DLD1 (cell line): Measurements from ENCODE around the gene ABCB1.
"Not testable (repeated sequence)": the region's sequence is repeated elsewhere in the genome, so short reads cannot be mapped to it uniquely, and the experiment has no call there.

Experiments
- in situ Hi-C: cut with HindIII; loops from 2 replicates; pipeline ENCODE4 v1.10.0; 2017; ENCODE audit warnings: low sequenced_read_pairs

ABCB1 gene

GRCh38 chr7:87474533-87475358, 125.9 kb downstream of the ABCB1 start:
- in situ Hi-C loops = no loop called here

DNA sequence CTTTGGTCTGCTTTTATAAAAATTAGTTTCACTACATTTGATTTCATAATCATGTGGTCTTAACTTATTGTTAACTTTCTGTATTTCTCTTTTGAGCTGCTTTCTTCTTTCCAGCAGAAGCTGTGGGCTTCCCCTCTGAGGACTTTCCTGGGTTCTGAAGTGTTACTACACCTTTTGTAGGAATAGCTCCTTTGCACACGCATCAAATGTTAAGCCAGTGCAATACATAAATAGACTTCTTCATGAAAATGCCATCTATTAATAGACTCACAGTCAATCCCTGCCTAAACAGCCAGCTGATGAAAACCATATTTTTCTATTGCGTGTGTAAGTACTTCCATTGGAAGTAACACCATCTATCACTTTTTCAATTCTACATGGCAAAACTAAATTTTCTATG, 126.7 kb downstream of the ABCB1 start:
- in situ Hi-C loops = no loop called here

DNA sequence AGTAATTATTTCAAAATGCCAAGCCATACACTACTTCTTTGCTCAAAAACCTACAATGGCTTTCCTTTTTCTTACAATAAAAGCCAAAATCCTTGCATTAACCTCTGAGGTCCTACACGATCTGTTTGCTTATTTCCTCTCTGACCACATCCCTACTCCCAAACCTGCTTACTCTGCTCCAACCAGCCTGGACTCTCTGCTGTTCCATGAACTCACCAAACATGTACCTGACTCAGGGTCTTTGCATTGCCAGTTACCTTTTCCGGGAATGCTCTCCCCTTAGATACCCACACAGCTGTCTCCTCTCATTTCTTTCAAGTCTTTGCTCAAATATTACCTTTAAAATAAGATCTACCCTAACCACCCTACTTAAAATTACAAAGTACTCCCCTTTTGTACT, 127.5 kb downstream of the ABCB1 start:
- in situ Hi-C loops = no loop called here

GRCh38 chr7:87471473-87471872, 129.2 kb downstream of the ABCB1 start:
- in situ Hi-C loops = no loop called here

DNA sequence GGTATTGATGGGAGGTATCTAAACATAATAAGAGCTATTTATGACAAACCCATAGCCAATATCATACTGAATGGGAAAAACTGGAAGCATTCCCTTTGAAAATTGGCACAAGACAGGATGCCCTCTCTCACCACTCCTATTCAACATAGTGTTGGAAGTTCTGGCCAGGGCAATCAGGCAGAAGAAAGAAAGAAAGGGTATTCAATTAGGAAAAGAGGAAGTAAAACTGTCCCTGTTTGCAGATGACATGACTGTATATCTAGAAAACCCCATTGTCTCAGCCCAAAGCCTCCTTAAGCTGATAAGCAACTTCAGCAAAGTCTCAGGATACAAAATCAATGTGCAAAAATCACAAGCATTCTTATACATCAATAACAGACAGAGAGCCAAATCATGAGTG, 131.5 kb downstream of the ABCB1 start:
- in situ Hi-C loops = not testable (repeated sequence)

- in situ Hi-C loops = not testable (repeated sequence)
Measured at GRCh38 chr7:87465534-87465880, 135.2 kb downstream of the ABCB1 start.

- in situ Hi-C loops = not testable (repeated sequence)
Measured at GRCh38 chr7:87464830-87465533, 135.7 kb downstream of the ABCB1 start.

GRCh38 chr7:87463982-87464381, 136.7 kb downstream of the ABCB1 start:
- in situ Hi-C loops = no loop called here

DNA sequence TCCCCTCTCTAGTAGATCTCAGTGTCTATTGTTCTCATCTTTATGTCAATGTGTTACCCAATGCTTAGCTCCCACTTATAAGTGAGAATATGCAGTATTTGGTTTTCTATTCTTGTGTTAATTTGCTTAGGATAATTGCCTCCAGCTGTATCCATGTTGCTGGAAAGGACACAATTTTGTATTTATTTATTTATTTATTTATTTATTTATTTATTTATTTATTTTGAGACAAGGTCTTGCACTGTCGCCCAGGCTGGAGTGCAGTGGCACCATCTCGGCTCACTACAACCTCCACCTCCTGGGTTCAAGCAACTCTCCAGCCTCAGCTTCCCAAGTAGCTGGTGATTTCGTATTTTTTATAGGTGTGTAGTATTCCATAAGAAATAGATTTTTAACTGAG, 140.2 kb downstream of the ABCB1 start:
- in situ Hi-C loops = not testable (repeated sequence)

DNA sequence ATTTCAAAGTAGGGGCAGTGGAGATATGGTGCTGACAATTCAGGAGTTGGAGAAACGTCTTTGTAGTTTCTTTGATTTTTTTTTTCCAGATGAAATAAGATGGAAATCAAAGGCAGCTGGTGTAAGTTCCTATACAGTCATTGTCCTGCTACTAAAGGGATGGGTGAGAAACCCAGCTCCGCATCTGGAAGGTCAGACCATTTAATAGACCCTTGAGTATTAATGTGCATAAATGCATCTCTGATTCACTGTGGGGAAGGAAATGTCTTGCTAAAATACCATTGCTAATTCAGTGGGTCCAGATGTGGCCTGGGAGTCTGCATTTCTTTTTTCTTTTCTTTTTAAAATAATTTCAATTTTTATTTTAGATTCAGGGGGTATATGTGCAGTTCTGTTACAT, 140.7 kb downstream of the ABCB1 start:
- in situ Hi-C loops = no loop called here

DNA sequence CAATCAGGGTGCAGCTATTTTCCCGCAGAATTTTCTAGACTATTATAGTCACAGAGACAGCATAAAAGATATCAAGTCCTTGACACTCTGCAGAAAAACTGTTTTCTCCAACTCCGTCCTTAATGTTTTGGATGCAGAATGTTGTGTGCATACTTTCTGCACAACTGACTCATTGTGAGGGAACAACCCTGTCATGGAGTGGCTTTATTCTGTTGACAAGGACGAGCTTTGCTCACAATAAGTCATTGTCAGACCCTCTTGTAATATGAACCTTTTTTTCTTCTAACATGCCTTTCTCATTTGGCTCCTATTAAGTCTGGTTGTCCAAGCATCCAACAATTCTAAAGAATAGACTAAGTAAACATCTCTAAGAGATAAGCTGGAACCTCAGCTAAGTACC, 142.5 kb downstream of the ABCB1 start:
- in situ Hi-C loops = no loop called here

DNA sequence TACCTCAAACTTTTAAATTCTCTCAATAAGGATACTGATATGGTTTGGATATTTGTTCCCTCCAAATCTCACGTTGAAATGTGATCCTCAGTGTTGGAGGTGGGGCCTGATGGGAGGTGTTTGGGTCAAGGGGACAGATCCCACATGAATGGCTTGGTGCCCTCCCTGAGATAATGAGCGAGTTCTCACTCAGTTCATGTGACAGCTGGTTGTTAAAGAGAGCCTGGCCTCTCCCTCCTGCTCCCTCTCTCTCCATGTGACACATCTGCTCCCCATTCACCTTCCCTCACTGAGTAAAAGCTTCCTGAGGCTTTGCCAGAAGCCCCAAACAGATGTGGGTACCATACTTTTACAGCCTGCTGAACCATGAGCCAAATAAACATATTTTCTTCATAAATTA, 144.4 kb downstream of the ABCB1 start:
- in situ Hi-C loops = no loop called here
